GM23338 (cell line): ENCODE data around the gene PDE3B. TPM values are rescaled to one million over a fixed set of nuclear protein-coding genes. Genes with fewer than 3 reads are reported as not detected.

Experiments
- ATAC-seq: fragments of 200-7000 bp; cut with Tn5 transposase; 3 replicates; pipeline ENCODE4 v1.9.1; 2020
- DNase-seq: peaks from one replicate; pipeline ENCODE4 v3.0.0-alpha.2; 2015; ENCODE audit warnings: low spot score
- H2AFZ ChIP-seq: fragments of 200-600 bp; sonication (generic); 2 replicates; pipeline ENCODE4 v1.8.0; 2016; ENCODE audit warnings: antibody characterized with exemption, mild to moderate bottlenecking, moderate library complexity
- H3F3A ChIP-seq: fragments of 200-600 bp; sonication (generic); replicated peaks from 2 replicates; pipeline ENCODE4 v1.8.0; 2017; ENCODE audit warnings: antibody characterized with exemption, mixed run types, low read depth
- H3K27ac ChIP-seq: fragments of 200-600 bp; sonication (generic); 2 replicates; pipeline ENCODE4 v1.6.1; 2016; ENCODE audit warnings: low read depth
- H3K27me3 ChIP-seq: fragments of 200-600 bp; sonication (generic); 2 replicates; pipeline ENCODE4 v1.8.0; 2016; ENCODE audit warnings: mild to moderate bottlenecking, mixed run types, moderate library complexity; ENCODE audit not compliant: insufficient read depth
- H3K36me3 ChIP-seq: fragments of 200-600 bp; sonication (generic); 2 replicates; pipeline ENCODE4 v1.8.0; 2016; ENCODE audit warnings: mild to moderate bottlenecking; ENCODE audit not compliant: insufficient read depth
- H3K4me1 ChIP-seq: fragments of 200-600 bp; sonication (generic); 2 replicates; pipeline ENCODE4 v1.8.0; 2016; ENCODE audit warnings: mild to moderate bottlenecking, moderate library complexity; ENCODE audit not compliant: insufficient read depth
- H3K4me2 ChIP-seq: fragments of 200-600 bp; sonication (generic); 2 replicates; pipeline ENCODE4 v1.7.1; 2017; ENCODE audit warnings: mixed run types
- H3K4me3 ChIP-seq: fragments of 200-600 bp; sonication (generic); 2 replicates; pipeline ENCODE4 v1.6.1; 2016; ENCODE audit warnings: mixed run types
- H3K79me2 ChIP-seq: fragments of 200-600 bp; sonication (generic); replicated peaks from 2 replicates; pipeline ENCODE4 v1.8.0; 2017; ENCODE audit warnings: mild to moderate bottlenecking; ENCODE audit not compliant: insufficient read depth
- H3K9me2 ChIP-seq: fragments of 200-600 bp; sonication (generic); 2 replicates; pipeline ENCODE4 v1.8.0; 2017; ENCODE audit not compliant: insufficient read depth
- H4K20me1 ChIP-seq: fragments of 200-600 bp; sonication (generic); replicated peaks from 2 replicates; pipeline ENCODE4 v1.8.0; 2017; ENCODE audit warnings: mild to moderate bottlenecking; ENCODE audit not compliant: insufficient read depth
- H3K27ac Mint-ChIP-seq: 2 replicates; pipeline ENCODE4 v1.8.0; 2020; ENCODE audit warnings: inconsistent platforms, mild to moderate bottlenecking, moderate library complexity, mixed read lengths
- H3K27me3 Mint-ChIP-seq: 3 replicates; pipeline ENCODE4 v1.8.0; 2022; ENCODE audit warnings: low read depth, mild to moderate bottlenecking, moderate library complexity, mixed read lengths, inconsistent platforms; ENCODE audit not compliant: insufficient read depth, poor library complexity
- H3K36me3 Mint-ChIP-seq: 3 replicates; pipeline ENCODE4 v1.8.0; 2021; ENCODE audit warnings: low read depth, mild to moderate bottlenecking, inconsistent platforms, moderate library complexity, mixed read lengths
- H3K4me1 Mint-ChIP-seq: 3 replicates; pipeline ENCODE4 v1.8.0; 2020; ENCODE audit warnings: mild to moderate bottlenecking, inconsistent platforms, mixed read lengths
- H3K4me3 Mint-ChIP-seq: 3 replicates; pipeline ENCODE4 v1.8.0; 2021; ENCODE audit warnings: moderate library complexity, mild to moderate bottlenecking, inconsistent platforms, mixed read lengths
- H3K9me3 Mint-ChIP-seq: 3 replicates; pipeline ENCODE4 v1.8.0; 2020; ENCODE audit warnings: moderate library complexity, mild to moderate bottlenecking, inconsistent platforms, mixed read lengths
- CREB1 ChIP-seq: fragments of 250-450 bp; sonication (Bioruptor Pico); IDR thresholded peaks from 2 replicates; pipeline ENCODE4 v1.5.0; 2020; ENCODE audit warnings: low read depth, mild to moderate bottlenecking, moderate library complexity
- EZH2 ChIP-seq: fragments of 200-600 bp; sonication (generic); IDR thresholded peaks from one replicate; pipeline ENCODE4 v1.8.0; 2017; ENCODE audit warnings: antibody characterized with exemption, mild to moderate bottlenecking, low read depth; ENCODE audit not compliant: unreplicated experiment
- EZH2phosphoT487 ChIP-seq: fragments of 200-600 bp; sonication (generic); IDR thresholded peaks from one replicate; pipeline ENCODE4 v1.8.1; 2018; ENCODE audit warnings: antibody characterized with exemption; ENCODE audit not compliant: unreplicated experiment
- NANOG ChIP-seq: IDR thresholded peaks from 2 replicates; pipeline ENCODE4 v1.6.1; 2016; ENCODE audit warnings: antibody characterized with exemption, borderline replicate concordance
- POLR2AphosphoS5 ChIP-seq: IDR thresholded peaks from 2 replicates; pipeline ENCODE4 v1.6.1; 2016; ENCODE audit warnings: antibody characterized with exemption, low read depth
- STAT1 ChIP-seq: IDR thresholded peaks from one replicate; pipeline ENCODE4 v1.6.1; 2016; ENCODE audit warnings: antibody characterized with exemption; ENCODE audit not compliant: unreplicated experiment
- ZNF114 ChIP-seq: fragments of 250-450 bp; sonication (Bioruptor Pico); IDR thresholded peaks from 2 replicates; pipeline ENCODE4 v1.5.0; 2020; ENCODE audit warnings: mild to moderate bottlenecking, moderate library complexity
- ZNF331 ChIP-seq: fragments of 250-450 bp; sonication (Bioruptor Pico); IDR thresholded peaks from 2 replicates; pipeline ENCODE4 v1.5.0; 2020; ENCODE audit warnings: low read depth, mild to moderate bottlenecking, moderate library complexity
- polyA plus RNA-seq: library from polyadenylated mRNA; unstranded; fragments of >200 nt; fragmentation: Nextera tagmentation; extraction: Ambion mirVana; gene quantifications from 2 replicates; pipeline ENCODE4 v1.2.1, GENCODE V29; 2016
- total RNA-seq: library from RNA; depleted of rRNA; stranded (reverse); fragments of >200 nt; shearing (Covaris generic); gene quantifications from 2 replicates; pipeline ENCODE4 v1.2.3, GENCODE V29; 2014
- TF ChIP-seq, protein P1 (sequence below), 2 experiments: fragments of 200-600 bp in 1 of 2; sonication (generic) in 1 of 2; conservative IDR thresholded peaks; 2 replicates each; pipeline versions ENCODE4 v1.5.1 to v1.6.1; 2016 to 2017; ENCODE audit warnings: antibody characterized with exemption in 2 of 2, low read depth in 2 of 2, mild to moderate bottlenecking in 2 of 2, moderate library complexity in 1 of 2
- TF ChIP-seq, protein P2 (sequence below): IDR thresholded peaks from one replicate; pipeline ENCODE4 v1.6.1; 2018; ENCODE audit warnings: antibody characterized with exemption; ENCODE audit not compliant: unreplicated experiment

PDE3B gene
- total and polyA plus RNA-seq, 2 experiments from 2014 or later = 4.3 to 21.3 TPM

DNA sequence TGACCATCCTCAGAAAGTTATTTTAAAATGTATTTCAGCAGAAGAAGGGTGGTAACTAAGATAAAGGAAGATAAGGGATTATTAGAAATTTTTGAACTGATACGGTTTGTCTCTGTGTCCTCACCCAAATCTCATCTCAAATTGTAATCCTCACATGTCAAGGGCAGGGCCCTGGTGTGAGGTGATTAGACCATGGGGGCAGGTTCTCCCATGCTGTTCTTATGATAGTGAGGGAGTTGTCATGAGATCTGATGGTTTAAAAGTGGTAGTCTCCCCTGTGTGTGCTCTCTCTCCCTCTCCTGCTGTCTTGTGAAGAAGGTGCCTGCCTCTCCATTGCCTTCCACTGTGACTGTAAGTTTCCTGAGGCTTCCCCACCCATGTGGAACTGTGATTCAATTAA lies 212.3 kb downstream of the PDE3B start:
- Mint-ChIP-seq H3K9me3 (no peaks in the 10 kb centered on the region), H3K4me1 (peaks cover 3% of the 10 kb centered on the region; the same call in 1 of the 3 replicates), H3K4me3 (no peak overlapping the region), H3K27ac (no peak overlapping the region), H3K36me3 (no peaks in the 10 kb centered on the region), H3K27me3 (peaks cover 2% of the 10 kb centered on the region)
- no peaks in the 10 kb centered on the region for H3K36me3 ChIP-seq
- H3K27me3 ChIP-seq = no peaks in the 10 kb centered on the region
- no peak overlapping the region for H2AFZ ChIP-seq
- peaks cover 6% of the 10 kb centered on the region; the same call in 1 of the 2 replicates for H3K4me1 ChIP-seq
- TF ChIP-seq STAT1 = no peak
- no peak for TF ChIP-seq EZH2phosphoT487
- TF ChIP-seq ZNF114 = no peak
- TF ChIP-seq EZH2 = no peak
- no peak for TF ChIP-seq CREB1
- TF ChIP-seq, protein P1, sequence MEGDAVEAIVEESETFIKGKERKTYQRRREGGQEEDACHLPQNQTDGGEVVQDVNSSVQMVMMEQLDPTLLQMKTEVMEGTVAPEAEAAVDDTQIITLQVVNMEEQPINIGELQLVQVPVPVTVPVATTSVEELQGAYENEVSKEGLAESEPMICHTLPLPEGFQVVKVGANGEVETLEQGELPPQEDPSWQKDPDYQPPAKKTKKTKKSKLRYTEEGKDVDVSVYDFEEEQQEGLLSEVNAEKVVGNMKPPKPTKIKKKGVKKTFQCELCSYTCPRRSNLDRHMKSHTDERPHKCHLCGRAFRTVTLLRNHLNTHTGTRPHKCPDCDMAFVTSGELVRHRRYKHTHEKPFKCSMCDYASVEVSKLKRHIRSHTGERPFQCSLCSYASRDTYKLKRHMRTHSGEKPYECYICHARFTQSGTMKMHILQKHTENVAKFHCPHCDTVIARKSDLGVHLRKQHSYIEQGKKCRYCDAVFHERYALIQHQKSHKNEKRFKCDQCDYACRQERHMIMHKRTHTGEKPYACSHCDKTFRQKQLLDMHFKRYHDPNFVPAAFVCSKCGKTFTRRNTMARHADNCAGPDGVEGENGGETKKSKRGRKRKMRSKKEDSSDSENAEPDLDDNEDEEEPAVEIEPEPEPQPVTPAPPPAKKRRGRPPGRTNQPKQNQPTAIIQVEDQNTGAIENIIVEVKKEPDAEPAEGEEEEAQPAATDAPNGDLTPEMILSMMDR (conservative IDR thresholded peaks at IDR 0.05; ENCODE audit: low read depth in 2 of 2) = no peak
- no peak for TF ChIP-seq ZNF331 (CRISPR knock-in tag)
- TF ChIP-seq NANOG = no peak
- TF ChIP-seq POLR2AphosphoS5 = no peak
- H3K4me2 ChIP-seq = no peak overlapping the region
- no peaks in the 10 kb centered on the region for H3F3A ChIP-seq
- no peak for DNase-seq
- H4K20me1 ChIP-seq = no peaks in the 10 kb centered on the region; the same call in 1 of the 2 replicates
- no peak overlapping the region for H3K4me3 ChIP-seq
- H3K79me2 ChIP-seq = no peaks in the 10 kb centered on the region
- ATAC-seq = no peak
- no peaks in the 10 kb centered on the region for H3K9me2 ChIP-seq
- no peak overlapping the region for H3K27ac ChIP-seq

DNA sequence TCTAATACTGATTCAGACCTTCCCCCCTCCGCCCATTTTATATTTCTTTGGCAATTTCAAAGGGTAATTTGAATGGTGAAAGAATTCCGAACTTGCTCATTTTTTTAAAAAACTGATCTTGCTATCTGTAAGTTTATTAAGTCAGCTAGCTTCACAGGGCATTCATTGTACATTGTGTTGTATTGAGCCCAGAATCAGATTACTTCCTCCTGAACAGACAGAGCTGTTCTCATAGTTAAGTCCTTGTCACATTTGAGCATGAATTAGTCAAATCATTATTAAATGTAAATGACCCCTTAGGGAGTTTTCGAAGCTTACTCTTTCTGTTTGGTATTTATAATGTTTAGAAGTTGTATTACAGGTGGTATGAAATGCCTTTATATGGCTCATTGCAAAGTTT lies 214.0 kb downstream of the PDE3B start:
- Mint-ChIP-seq H3K9me3 (no peaks in the 10 kb centered on the region), H3K4me3 (no peak overlapping the region), H3K27me3 (no peaks in the 10 kb centered on the region), H3K27ac (no peak overlapping the region), H3K4me1 (peaks cover 3% of the 10 kb centered on the region; the same call in 1 of the 3 replicates), H3K36me3 (no peaks in the 10 kb centered on the region; the same call in 2 of the 3 replicates)
- ATAC-seq = no peak
- Histone ChIP-seq H2AFZ (no peak overlapping the region), H3F3A (no peaks in the 10 kb centered on the region), H3K9me2 (no peaks in the 10 kb centered on the region), H3K27me3 (no peaks in the 10 kb centered on the region), H3K4me2 (no peak overlapping the region), H3K79me2 (no peaks in the 10 kb centered on the region), H3K4me1 (peaks cover 6% of the 10 kb centered on the region; the same call in 1 of the 2 replicates), H3K36me3 (no peaks in the 10 kb centered on the region), H3K27ac (no peak overlapping the region), H3K4me3 (no peak overlapping the region), H4K20me1 (no peaks in the 10 kb centered on the region; the same call in 1 of the 2 replicates)
- no peak for DNase-seq
- TF ChIP-seq ZNF114 = no peak
- no peak for TF ChIP-seq CREB1
- no peak for TF ChIP-seq STAT1
- TF ChIP-seq POLR2AphosphoS5 = no peak
- no peak for TF ChIP-seq EZH2
- TF ChIP-seq, protein P2, sequence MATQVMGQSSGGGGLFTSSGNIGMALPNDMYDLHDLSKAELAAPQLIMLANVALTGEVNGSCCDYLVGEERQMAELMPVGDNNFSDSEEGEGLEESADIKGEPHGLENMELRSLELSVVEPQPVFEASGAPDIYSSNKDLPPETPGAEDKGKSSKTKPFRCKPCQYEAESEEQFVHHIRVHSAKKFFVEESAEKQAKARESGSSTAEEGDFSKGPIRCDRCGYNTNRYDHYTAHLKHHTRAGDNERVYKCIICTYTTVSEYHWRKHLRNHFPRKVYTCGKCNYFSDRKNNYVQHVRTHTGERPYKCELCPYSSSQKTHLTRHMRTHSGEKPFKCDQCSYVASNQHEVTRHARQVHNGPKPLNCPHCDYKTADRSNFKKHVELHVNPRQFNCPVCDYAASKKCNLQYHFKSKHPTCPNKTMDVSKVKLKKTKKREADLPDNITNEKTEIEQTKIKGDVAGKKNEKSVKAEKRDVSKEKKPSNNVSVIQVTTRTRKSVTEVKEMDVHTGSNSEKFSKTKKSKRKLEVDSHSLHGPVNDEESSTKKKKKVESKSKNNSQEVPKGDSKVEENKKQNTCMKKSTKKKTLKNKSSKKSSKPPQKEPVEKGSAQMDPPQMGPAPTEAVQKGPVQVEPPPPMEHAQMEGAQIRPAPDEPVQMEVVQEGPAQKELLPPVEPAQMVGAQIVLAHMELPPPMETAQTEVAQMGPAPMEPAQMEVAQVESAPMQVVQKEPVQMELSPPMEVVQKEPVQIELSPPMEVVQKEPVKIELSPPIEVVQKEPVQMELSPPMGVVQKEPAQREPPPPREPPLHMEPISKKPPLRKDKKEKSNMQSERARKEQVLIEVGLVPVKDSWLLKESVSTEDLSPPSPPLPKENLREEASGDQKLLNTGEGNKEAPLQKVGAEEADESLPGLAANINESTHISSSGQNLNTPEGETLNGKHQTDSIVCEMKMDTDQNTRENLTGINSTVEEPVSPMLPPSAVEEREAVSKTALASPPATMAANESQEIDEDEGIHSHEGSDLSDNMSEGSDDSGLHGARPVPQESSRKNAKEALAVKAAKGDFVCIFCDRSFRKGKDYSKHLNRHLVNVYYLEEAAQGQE = no peak
- no peak for TF ChIP-seq EZH2phosphoT487
- TF ChIP-seq NANOG = no peak
- no peak for TF ChIP-seq ZNF331 (CRISPR knock-in tag)
